GM12874 (cell line): Measurements from ENCODE around the gene HLA-DQA1.

Experiments
- TF ChIP-seq, protein P1 (sequence below): IDR thresholded peaks from 2 replicates; pipeline ENCODE4 v1.5.1; 2011; ENCODE audit warnings: low read depth, mild to moderate bottlenecking, control low read depth, low read length, moderate library complexity; ENCODE audit not compliant: insufficient read depth

The HLA-DQA1 gene

GRCh38 chr6:32659856-32660595, 22.8 kb downstream of the HLA-DQA1 start:
- TF ChIP-seq, protein P1, sequence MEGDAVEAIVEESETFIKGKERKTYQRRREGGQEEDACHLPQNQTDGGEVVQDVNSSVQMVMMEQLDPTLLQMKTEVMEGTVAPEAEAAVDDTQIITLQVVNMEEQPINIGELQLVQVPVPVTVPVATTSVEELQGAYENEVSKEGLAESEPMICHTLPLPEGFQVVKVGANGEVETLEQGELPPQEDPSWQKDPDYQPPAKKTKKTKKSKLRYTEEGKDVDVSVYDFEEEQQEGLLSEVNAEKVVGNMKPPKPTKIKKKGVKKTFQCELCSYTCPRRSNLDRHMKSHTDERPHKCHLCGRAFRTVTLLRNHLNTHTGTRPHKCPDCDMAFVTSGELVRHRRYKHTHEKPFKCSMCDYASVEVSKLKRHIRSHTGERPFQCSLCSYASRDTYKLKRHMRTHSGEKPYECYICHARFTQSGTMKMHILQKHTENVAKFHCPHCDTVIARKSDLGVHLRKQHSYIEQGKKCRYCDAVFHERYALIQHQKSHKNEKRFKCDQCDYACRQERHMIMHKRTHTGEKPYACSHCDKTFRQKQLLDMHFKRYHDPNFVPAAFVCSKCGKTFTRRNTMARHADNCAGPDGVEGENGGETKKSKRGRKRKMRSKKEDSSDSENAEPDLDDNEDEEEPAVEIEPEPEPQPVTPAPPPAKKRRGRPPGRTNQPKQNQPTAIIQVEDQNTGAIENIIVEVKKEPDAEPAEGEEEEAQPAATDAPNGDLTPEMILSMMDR, result no peak

DNA sequence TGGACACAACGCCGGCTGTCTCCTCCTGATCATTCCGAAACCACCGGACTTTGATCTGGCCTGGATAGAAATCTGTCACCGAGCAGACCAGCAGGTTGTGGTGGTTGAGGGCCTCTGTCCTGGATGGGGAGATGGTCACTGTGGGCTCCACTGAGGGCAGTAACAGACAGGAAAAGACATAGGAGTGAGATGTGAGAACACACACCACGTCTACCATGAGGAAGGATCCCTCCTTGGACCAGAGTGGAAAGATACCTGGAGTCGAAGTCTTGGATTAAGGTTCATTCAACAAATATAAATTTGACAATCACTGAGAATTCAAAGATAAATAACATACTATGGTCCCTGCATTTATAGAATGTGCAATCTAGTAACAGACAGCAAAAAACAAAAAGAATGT, 24.9 kb downstream of the HLA-DQA1 start:
- TF ChIP-seq, protein P1, result no peak

- TF ChIP-seq, protein P1, result no peak
Measured at GRCh38 chr6:32662836-32663235, 25.6 kb downstream of the HLA-DQA1 start.

DNA sequence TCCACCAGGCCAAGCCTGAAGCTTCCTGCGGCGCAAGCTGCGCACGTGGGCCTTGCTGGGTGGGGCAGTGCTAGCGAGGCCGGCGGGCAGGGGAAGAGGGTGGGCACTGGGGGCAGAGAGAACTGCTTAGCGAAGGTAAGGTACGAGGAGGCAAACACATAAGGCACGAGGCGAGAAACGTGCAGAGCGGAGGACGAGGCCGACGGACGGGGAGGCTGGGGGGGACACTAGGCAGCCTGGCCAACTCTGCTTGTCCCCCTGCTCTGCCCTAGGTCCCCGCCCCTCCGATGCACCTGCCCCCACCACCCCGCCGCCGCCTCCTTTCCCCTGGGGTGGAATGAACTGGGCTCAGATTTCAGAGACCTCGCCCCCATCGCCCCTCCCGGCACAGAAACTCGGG, 27.1 kb downstream of the HLA-DQA1 start:
- TF ChIP-seq, protein P1, result no peak

DNA sequence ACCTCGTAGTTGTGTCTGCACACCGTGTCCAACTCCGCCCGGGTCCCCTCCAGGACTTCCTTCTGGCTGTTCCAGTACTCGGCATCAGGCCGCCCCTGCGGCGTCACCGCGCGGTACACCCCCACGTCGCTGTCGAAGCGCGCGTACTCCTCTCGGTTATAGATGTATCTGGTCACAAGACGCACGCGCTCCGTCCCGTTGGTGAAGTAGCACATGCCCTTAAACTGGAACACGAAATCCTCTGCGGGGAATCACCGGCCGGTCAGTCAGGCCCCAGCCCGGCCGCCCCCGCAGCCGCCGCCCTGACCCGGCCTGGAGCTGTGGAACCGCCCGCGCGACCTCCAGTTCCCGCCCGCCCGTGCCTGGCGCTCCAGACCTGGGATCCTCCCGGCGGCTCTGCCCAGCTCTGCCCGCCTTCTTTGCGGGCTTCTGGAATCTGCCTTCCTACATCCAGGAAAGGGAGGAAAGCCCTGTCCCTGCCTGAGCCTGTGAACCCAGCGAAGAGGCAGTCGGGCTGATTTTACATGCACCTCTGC, 27.7 kb downstream of the HLA-DQA1 start:
- TF ChIP-seq, protein P1, result no peak

GRCh38 chr6:32665661-32666060, 28.5 kb downstream of the HLA-DQA1 start:
- TF ChIP-seq, protein P1, result no peak

- TF ChIP-seq, protein P1, result no peak
Measured at GRCh38 chr6:32666420-32667300, 29.5 kb downstream of the HLA-DQA1 start, which contains the start of gene HLA-DQB1. HLA-DQB1 (minus strand) TSS chr6:32666657; CDS start chr6:32666607, 50 bp downstream.
